Measurements from ENCODE around the gene LENEP. TPM values are rescaled to one million over a fixed set of nuclear protein-coding genes. Genes with fewer than 3 reads are reported as not detected.
A peak's percentile ranks its signal among the peaks of the same experiment; 100 is the strongest.

LENEP gene
- total RNA-seq, 1 donor from 2014 or later, result 0.82 TPM

DNA sequence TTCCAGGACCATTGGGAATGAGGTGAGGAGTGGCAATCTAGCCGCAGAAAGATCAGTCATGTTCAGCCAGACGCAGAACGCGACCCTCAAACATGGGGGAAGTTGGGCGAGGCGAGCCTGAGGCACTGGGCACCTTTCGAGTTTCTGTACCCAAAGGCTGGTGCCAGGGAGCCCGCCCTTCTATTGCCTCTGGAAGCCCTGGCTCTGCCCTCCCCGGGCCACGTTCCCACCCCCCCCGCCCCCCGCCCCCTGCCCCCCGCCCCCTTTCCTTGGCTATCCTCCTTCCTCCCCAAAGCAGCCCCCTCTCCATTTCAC is 7.0 kb downstream of the LENEP start:
- no peaks in the 10 kb centered on the region for H3K9me3 Mint-ChIP-seq (ENCODE audit: unreplicated experiment)
- H3K4me1 Mint-ChIP-seq (ENCODE audit: unreplicated experiment), result peaks cover 19% of the 10 kb centered on the region
- H3K4me3 Mint-ChIP-seq (ENCODE audit: unreplicated experiment), result peak overlapping the region; percentile 91
- TF ChIP-seq, protein P1, sequence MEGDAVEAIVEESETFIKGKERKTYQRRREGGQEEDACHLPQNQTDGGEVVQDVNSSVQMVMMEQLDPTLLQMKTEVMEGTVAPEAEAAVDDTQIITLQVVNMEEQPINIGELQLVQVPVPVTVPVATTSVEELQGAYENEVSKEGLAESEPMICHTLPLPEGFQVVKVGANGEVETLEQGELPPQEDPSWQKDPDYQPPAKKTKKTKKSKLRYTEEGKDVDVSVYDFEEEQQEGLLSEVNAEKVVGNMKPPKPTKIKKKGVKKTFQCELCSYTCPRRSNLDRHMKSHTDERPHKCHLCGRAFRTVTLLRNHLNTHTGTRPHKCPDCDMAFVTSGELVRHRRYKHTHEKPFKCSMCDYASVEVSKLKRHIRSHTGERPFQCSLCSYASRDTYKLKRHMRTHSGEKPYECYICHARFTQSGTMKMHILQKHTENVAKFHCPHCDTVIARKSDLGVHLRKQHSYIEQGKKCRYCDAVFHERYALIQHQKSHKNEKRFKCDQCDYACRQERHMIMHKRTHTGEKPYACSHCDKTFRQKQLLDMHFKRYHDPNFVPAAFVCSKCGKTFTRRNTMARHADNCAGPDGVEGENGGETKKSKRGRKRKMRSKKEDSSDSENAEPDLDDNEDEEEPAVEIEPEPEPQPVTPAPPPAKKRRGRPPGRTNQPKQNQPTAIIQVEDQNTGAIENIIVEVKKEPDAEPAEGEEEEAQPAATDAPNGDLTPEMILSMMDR (IDR thresholded peaks at IDR 0.05; ENCODE audit: unreplicated experiment), result no peak
- peak overlapping the region; percentile 87 for H3K27ac Mint-ChIP-seq (ENCODE audit: unreplicated experiment)
- peak; percentile 31 for DNase-seq (ENCODE audit: low spot score)
- no peaks in the 10 kb centered on the region for H3K36me3 Mint-ChIP-seq (ENCODE audit: low read depth, unreplicated experiment)
- peaks cover 13% of the 10 kb centered on the region for H3K27me3 Mint-ChIP-seq (ENCODE audit: unreplicated experiment)

GRCh38 chr1:155000726-155001424 is 7.5 kb downstream of the LENEP start:
- peaks cover 22% of the 10 kb centered on the region for H3K4me1 Mint-ChIP-seq (ENCODE audit: unreplicated experiment)
- TF ChIP-seq, protein P1 (IDR thresholded peaks at IDR 0.05; ENCODE audit: unreplicated experiment), result no peak
- peaks cover 13% of the 10 kb centered on the region for H3K27me3 Mint-ChIP-seq (ENCODE audit: unreplicated experiment)
- peak; percentile 82 for DNase-seq (ENCODE audit: low spot score)
- no peak overlapping the region for H3K27ac Mint-ChIP-seq (ENCODE audit: unreplicated experiment)
- no peaks in the 10 kb centered on the region for H3K36me3 Mint-ChIP-seq (ENCODE audit: low read depth, unreplicated experiment)
- peak overlapping the region; percentile 84 for H3K4me3 Mint-ChIP-seq (ENCODE audit: unreplicated experiment)
- H3K9me3 Mint-ChIP-seq (ENCODE audit: unreplicated experiment), result no peaks in the 10 kb centered on the region

DNA sequence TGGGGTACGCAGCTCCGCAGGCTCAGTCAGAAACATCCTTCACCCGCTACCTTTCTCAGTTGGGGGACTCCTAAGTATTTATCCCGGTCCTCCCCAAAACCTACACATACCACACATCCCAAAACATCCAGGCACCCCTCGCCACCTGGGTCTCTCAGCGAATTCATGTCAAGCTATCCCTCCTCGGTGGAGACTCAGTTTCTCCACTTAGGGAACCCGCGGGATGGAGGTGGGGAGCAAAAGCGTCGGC is 8.0 kb downstream of the LENEP start:
- no peaks in the 10 kb centered on the region for H3K9me3 Mint-ChIP-seq (ENCODE audit: unreplicated experiment)
- DNase-seq (ENCODE audit: low spot score), result no peak
- no peak overlapping the region for H3K27ac Mint-ChIP-seq (ENCODE audit: unreplicated experiment)
- peaks cover 2% of the 10 kb centered on the region for H3K36me3 Mint-ChIP-seq (ENCODE audit: low read depth, unreplicated experiment)
- peaks cover 13% of the 10 kb centered on the region for H3K27me3 Mint-ChIP-seq (ENCODE audit: unreplicated experiment)
- peak overlapping the region; percentile 84 for H3K4me3 Mint-ChIP-seq (ENCODE audit: unreplicated experiment)
- TF ChIP-seq, protein P1 (IDR thresholded peaks at IDR 0.05; ENCODE audit: unreplicated experiment), result no peak
- H3K4me1 Mint-ChIP-seq (ENCODE audit: unreplicated experiment), result peaks cover 27% of the 10 kb centered on the region

DNA sequence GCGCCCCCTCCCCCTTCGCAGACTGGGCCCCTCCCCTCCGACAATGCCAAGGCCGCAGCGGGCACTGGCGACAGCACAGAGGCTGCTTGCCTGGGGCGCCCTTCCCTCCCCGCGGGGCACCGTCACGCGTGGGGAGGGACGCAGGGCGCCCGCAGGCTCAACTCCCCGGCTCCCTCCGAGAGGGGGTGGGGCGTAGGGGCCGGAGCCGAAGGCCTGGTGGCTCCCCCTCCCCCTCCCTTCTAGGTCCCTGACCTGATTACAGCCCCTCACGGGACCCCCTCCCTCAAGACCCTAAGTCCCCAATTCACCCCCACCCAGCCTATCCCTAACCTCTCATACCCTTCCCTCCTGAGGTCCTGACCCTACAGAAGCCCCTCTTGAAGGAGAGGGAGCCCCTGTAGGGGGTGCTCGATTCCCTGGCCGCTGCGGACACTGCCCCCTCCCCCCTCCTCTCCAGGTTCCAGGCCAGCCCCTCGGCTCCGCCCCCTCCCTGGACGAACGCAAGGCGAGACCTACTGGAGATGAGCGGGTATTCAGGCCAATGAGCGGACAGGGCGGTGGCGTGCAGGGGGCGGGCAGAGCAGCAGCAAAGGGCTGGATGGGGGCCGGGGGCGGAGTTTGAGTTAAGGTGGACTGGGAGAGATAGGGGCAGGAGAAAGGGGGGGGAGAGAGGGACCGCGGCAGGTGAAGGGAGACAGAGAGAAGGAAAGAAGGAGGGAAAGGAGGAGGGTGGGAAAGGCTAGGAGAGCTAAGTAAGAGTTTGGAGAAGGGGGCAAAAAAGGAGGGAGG is 8.5 kb downstream of the LENEP start:
- DNase-seq (ENCODE audit: low spot score), result peak; percentile 99
- no peaks in the 10 kb centered on the region for H3K9me3 Mint-ChIP-seq (ENCODE audit: unreplicated experiment)
- H3K36me3 Mint-ChIP-seq (ENCODE audit: low read depth, unreplicated experiment), result peaks cover 4% of the 10 kb centered on the region
- peak overlapping the region; percentile 91 for H3K4me3 Mint-ChIP-seq (ENCODE audit: unreplicated experiment)
- peak overlapping the region; percentile 42 for H3K27ac Mint-ChIP-seq (ENCODE audit: unreplicated experiment)
- H3K4me1 Mint-ChIP-seq (ENCODE audit: unreplicated experiment), result peaks cover 32% of the 10 kb centered on the region
- TF ChIP-seq, protein P1 (IDR thresholded peaks at IDR 0.05; ENCODE audit: unreplicated experiment), result no peak
- peaks cover 13% of the 10 kb centered on the region for H3K27me3 Mint-ChIP-seq (ENCODE audit: unreplicated experiment)

Data from endothelial cell (in vitro differentiated cells).